Activated T-cell treated with anti-CD3 and anti-CD28 coated beads, Interleukin-2, amount 50 U/mL, for 48 hours (primary cell): ENCODE results near the gene REPS2.

ENCODE experiments used
- DNase-seq, 2 experiments: peaks; one replicate each; pipeline ENCODE4 v3.0.0-alpha.2; 2020

REPS2 gene

GRCh38 chrX:17007134-17007768 is 60.8 kb downstream of the REPS2 start:
- DNase-seq = no peak

DNA sequence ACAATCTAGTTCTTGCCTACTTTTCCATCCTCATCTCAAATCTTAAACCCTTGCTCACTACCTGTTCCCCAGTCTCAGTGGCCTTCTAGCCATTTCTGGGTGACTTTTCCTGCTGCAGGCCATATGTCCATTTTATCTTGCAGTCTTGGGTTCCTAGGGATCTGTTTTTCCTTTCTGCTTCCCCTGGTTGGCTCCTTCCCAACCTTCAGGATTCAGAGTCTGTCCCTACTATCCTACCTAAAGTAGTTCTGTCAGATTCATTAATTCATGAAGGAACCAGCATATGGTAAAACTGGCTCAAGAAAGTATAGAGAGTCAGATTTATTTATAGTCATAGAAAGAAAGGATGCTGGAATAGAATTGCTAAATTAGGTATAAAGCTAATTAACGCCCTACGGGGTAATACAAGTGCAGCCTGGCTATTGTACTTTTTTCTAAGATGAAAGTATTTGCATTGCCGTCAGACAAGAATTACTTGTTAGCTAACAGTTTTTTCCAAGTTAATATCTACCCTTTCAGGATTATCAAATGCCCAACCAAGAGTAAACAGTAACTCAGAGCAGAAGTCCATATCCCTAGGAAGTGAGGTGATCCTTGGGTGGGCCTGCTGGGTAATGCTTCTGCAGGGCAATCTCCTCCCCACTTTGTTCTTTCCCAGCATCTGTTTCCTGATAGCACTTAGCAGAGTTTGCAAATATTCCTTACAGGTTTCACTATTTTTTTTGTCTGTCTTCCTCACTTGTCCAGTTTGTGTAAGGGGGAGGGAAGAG is 63.6 kb downstream of the REPS2 start:
- DNase-seq = no peak

DNA sequence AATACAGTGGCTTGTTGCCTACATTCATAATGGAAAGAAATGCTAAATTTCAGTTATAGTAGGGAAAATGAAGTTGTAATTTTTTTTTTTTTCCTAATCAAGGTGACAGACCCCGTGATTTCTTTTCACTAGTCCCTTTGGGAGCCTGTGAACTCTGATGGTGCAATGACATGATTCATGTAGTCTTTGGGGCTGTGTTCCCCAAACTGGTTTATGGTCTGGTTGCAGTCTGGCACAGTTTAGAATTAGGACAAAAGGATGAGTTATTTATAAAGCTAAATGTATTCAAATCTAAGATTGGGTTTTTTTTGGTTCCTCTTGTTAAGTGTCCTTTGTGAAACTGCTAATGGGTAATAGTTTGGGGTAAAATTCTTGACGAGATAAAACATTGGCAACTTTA is 66.0 kb downstream of the REPS2 start:
- no peak for DNase-seq

GRCh38 chrX:17014216-17014615 is 67.8 kb downstream of the REPS2 start:
- DNase-seq = no peak

DNA sequence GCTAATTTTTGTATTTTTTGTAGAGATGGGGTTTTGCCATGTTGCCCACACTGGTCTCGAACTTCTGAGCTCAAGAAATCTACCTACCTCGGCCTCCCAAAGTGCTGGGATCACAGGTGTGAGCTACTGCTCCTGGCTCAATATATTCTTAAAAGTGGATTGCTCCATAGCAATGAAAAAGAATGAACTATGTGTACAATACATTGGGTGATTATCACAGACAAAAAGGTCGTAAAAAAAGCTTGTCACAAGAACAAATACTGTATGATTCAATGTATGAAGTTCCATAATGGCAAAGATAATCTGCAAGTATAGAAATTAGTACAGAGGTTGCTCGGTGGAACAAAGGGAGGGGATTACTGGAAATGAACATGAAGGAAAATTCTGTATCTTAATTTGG is 70.7 kb downstream of the REPS2 start:
- no peak for DNase-seq

- no peak for DNase-seq
Observed at GRCh38 chrX:17020356-17020755, 73.9 kb downstream of the REPS2 start.

DNA sequence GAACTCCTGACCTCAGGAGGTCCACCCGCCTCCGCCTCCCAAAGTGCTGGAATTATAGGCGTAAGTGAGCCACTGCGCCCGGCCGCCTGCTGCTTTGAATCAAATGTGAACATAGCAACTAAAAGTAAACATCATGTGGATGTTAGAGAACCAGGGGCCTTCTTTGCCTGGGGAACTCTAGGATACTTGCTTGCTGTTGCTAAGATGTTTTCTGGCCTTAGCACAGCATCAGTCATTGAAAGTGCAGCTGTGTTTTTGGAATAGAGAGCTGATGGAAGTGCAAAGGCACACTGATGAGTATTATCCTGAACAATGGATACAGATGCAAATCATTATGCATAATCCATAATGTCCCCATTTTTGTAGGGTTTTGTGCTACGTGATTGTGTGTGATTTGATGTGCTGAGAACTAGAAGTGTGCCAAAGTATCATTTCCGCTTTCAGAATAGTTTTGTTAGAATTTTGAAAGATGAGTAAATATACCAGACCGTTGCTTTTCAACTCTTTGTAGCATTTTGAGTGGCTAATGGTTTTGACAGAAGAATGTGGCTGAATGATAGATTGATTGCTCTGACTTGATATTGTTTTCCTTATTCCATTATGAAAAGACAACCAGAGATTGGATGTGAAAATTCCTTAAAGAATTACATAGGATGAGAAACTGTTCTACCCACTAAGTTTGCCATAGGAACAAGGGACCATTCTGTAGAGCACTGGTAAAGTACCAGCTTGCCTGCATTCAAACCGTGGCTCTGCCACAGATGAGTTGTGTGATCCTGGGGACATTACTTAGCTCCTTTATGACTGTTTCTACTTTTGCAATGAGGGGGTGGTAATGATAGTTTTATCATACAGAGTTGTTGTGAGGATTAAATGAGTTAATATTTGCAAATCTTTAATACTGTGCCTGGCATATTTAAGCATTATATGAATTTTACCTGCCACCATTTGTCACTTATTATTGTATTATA is 74.7 kb downstream of the REPS2 start:
- DNase-seq = no peak

DNA sequence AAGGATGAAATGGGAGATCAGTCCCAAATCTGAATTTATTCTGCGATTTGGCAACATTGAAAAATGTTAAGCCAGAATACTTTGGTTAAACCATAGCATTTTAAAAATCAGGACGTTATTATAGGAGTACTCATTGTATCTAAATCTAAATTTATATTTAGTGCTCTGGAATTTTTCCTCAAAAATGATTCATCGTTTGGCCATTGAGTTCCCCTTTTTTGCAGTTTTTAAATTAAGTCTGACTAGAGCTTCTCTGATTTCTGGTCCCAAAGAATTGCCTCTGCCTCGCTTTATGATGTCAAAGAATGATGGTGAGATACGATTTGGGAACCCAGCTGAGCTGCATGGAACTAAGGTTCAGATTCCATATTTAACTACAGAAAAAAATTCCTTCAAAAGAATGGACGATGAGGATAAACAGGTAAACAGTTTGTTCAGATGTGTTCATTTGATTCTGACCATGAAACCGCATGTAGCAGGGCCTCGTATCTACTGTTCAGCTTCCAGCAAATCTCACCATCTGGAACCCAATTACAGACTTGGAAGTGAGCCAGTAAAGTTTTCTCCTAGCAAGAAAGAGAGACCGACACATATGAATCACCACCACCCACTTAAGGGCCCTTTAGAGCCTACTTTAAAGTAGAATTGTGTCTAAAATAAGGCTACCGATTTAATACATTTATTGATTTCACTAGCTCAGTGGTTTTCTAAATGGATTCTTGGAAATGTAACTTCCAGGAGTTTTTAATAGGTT is 75.6 kb downstream of the REPS2 start:
- no peak for DNase-seq

- no peak for DNase-seq
Observed at GRCh38 chrX:17023661-17024060, 77.2 kb downstream of the REPS2 start.

DNA sequence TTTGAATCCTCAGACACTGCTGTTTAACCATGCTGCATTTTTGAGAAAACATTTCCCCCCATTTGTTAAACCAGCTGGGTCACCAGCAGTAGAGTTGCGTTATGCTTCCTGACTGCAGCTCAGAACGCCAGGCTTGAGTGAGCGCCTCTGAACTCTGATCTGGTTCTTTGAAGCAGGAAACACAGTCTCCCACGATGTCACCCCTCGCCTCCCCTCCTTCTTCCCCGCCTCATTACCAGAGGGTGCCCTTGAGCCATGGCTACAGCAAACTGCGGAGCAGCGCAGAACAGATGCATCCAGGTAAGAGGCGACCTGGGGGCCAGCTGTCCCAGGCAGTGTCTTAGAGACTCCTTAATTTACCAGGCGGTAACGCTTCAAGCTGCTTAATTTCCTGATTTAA is 78.4 kb downstream of the REPS2 start:
- DNase-seq = no peak

- DNase-seq = no peak
Observed at GRCh38 chrX:17025621-17026302, 79.3 kb downstream of the REPS2 start.

DNA sequence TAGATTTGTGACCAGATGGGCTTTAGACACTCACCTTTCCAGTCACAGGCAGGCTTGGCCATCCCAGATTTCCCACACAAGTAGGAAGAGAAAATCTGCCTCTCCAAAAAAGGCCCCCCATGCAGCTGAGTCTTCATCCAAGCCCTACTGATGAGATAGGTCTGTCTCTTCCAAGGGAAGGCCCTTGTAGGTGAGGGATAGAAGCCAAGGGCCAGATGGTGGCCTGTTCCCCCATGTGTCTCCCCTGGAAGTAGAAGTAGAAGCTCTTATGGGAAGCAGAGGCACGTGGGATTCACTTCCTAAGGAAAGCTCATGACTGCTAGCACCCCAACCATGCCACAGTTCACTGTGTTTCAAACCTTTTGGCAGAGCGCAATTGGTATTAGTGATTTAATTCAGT is 81.5 kb downstream of the REPS2 start:
- no peak for DNase-seq

DNA sequence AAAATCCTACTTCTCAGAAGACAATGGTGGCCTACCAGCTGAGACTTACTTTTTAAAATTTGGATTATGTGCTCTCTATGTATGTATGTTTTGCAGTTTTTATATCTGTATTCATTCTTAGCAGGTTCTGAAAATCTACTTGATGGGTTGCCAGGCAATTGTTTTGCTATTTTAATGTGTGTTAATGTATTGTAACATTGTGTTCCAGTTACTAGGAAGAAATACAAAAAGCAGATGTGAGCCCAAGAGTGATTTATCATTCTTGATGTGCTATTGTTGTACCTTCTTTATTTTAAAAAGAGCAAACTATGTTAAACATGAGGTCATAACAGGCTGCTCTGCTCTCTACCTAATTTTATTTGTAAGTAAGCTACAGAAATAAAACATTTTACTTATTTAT is 81.9 kb downstream of the REPS2 start:
- DNase-seq = no peak

DNA sequence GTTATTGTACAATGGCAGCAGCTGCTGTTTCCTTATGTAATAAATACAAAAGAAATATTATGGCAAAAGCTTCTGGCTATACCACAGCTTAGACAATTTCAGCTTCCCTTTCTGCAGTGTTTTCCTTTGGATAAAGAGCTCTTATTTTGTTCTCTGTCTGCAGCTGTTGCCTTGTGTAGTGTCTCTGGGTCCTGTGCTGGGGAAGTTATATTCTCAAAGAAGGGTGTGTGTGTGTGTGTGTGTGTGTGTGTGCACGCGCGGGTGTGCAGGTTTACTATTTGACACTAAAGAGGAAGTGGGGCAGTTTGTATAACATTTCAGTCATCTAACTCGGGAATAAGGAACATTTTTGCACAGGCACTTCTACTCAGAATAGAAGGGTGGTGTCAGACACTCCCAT is 83.6 kb downstream of the REPS2 start:
- no peak for DNase-seq

DNA sequence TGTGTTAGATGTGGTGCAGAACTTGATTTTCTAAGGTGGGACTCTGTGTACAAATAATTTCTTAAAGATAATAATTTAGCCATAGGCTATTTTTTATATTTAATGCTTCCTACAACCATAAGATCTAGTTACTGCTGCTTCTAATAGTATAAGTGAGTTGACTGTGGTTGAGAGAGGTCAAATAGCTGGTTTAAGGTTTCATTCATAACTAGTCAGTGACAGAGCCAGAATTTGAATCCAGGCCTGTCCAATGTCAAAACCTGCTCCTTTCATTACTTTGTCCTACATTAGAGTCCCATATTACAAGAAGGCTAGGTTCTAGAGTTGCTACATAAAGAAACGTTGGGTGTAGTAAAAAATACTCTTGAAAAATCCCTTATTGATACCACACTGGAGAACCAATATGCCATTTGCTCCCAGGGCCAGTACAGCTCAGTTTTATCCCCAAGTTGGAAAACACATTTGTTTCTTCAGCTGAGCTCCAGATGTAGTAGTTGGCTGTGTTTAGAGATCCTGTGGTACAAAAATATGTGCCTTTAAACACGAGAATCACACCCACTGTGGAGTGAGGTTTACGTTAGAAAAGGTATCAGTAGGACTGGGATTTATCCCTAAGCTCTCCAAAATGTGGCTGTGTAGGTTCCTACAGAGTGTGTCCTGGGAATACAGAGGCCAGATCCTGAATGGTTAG is 84.3 kb downstream of the REPS2 start:
- DNase-seq = no peak

DNA sequence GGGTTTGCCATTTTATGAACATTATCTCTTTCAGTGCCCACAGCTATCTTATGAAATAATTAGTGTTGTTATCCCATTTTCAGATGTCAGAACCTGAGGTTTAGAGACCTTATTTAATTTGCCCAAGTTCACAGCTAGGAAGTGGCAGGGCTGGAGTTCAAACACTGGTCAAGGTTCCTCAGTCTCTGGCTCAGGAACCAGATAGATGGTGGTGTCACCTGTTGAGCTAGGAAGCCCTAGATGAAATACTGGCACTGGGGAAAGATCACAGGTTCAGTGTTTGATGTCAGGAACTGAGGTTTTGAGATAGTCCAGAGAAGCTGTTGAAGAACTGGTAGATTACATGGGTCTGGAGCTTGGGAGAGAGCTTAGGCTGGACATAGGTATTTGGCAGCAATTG is 85.4 kb downstream of the REPS2 start:
- no peak for DNase-seq

- no peak for DNase-seq
Observed at GRCh38 chrX:17032351-17032750, 85.9 kb downstream of the REPS2 start.

DNA sequence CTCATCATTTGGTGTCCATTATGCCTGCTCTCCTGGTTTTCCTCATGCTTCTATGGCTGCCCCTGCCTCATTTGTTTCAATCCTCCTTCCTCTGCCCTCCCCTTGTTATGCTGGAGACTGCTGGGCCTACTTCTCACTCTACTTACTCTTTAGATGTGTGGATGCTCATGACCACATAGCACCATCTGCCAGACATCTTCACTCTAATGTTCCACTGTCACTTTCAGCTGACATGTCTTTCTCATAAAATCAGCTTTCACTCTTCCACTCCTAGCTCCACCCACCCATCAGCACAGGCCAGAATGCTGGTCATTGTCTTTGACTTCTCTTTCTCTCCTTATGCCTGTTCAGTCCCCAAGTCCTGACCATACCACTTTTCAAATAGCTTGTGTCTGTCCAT is 86.8 kb downstream of the REPS2 start:
- DNase-seq = no peak

DNA sequence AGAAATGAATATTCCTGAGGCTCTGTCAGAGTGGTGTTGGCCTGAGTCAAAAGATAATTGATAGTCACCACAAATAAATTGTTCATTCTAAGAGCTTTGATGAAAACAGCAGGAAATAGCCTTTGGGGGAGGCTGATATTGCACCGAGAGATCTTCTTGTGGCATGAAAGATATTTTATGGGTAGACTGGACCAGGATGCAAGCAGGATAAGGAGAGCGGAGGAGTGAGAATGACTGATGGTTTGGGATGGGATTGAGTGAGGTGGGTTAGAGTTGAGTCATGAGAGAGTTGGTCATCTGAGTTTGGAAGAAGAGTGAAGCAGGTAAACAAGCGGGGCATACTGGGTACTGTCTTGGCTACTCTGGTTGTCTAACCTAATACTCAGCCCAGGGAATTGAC is 88.7 kb downstream of the REPS2 start:
- no peak for DNase-seq

DNA sequence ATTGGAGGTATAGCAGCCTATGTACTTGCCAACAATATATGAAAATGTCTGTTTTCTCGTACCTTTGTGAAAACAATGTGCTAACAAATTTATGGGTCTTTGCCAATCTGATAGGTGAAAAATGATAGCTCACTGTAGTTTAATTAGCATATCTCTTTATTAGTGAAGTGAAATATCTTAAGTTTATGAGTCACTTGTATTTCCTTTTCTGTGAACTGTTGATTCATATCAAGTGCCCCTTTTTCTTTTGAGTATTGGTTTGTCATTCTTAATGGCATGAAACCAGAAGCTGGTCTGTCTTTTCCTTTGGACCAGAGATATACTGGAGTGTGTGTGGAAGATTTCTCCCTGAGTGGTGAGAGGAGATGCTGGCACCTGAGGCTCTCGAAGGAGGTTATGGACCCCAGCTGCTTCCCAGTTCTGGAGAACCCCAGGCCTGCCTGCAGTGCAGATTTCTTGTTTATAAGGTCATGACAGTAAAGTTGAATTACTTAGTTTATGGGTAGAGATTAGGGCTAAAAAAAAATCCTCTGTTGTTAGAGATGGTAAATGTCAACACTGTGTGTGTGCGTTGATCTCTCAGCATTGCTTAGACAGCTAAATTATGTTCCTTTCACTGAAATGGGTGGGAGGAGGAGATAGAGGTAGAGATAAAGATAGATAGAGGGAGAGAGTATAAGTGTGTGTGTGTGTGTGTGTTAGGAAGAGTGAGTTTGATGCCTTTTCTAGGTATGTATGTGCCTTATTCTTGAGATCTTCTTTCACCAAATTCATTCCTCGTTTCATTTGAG is 89.9 kb downstream of the REPS2 start:
- no peak for DNase-seq

GRCh38 chrX:17038277-17038676 is 91.8 kb downstream of the REPS2 start:
- no peak for DNase-seq
